Amniotic stem cell (primary cell): Measurements from ENCODE around the gene CLPSL2.
"Not testable (repeated sequence)": the region's sequence is repeated elsewhere in the genome, so short reads cannot be mapped to it uniquely, and the experiment has no call there.

ENCODE experiments used
- DNase-seq: peaks from one replicate; lab custom pipeline; 2025; lab: John Stamatoyannopoulos, UW

Gene CLPSL2

GRCh38 chr6:35776364-35777215 is at the start of gene CLPSL2:
CLPSL2 (plus strand) TSS chr6:35776598; CDS start chr6:35776619, 21 bp downstream.
- no peak for DNase-seq

GRCh38 chr6:35727231-35727934 is 49.0 kb upstream of the CLPSL2 start:
- DNase-seq: no peak

- DNase-seq: peak; percentile 48
Measured at GRCh38 chr6:35727935-35728682, 48.3 kb upstream of the CLPSL2 start.

- DNase-seq: no peak
Measured at GRCh38 chr6:35728683-35729678, 47.4 kb upstream of the CLPSL2 start.

GRCh38 chr6:35729722-35730121 is 46.7 kb upstream of the CLPSL2 start:
- no peak for DNase-seq

GRCh38 chr6:35730745-35731413 is 45.5 kb upstream of the CLPSL2 start:
- DNase-seq: no peak

GRCh38 chr6:35731414-35731735 is 45.0 kb upstream of the CLPSL2 start:
- DNase-seq: peak; percentile 45

- DNase-seq: peak; percentile 53
Measured at GRCh38 chr6:35731736-35732532, 44.5 kb upstream of the CLPSL2 start.

GRCh38 chr6:35733633-35734032 is 42.8 kb upstream of the CLPSL2 start:
- no peak for DNase-seq

- DNase-seq: not testable (repeated sequence)
Measured at GRCh38 chr6:35734319-35734718, 42.1 kb upstream of the CLPSL2 start.

GRCh38 chr6:35735452-35735851 is 40.9 kb upstream of the CLPSL2 start:
- DNase-seq: no peak

- peak; percentile 11 for DNase-seq
Measured at GRCh38 chr6:35736253-35736894, 40.0 kb upstream of the CLPSL2 start.

GRCh38 chr6:35736982-35737412 is 39.4 kb upstream of the CLPSL2 start, which contains the start of gene ARMC12:
ARMC12 (plus strand) TSS chr6:35737032; CDS start chr6:35737109, 77 bp downstream.
- no peak for DNase-seq

GRCh38 chr6:35737413-35738211 is 38.8 kb upstream of the CLPSL2 start:
- peak; percentile 52 for DNase-seq

- DNase-seq: no peak
Measured at GRCh38 chr6:35739645-35740524, 36.5 kb upstream of the CLPSL2 start.

- no peak for DNase-seq
Measured at GRCh38 chr6:35742842-35743241, 33.6 kb upstream of the CLPSL2 start.

- DNase-seq: no peak
Measured at GRCh38 chr6:35745509-35745908, 30.9 kb upstream of the CLPSL2 start.
